Tibial nerve (tissue), 3 donors: ENCODE data around the gene CLIP4.

Source experiments
- POLR2A ChIP-seq, 2 donors: fragments of 450-650 bp; IDR thresholded peaks; one replicate each; pipeline ENCODE4 v1.6.1; 2017; ENCODE audit warnings: antibody characterized with exemption in 2 of 2, mild to moderate bottlenecking in 2 of 2, moderate library complexity in 2 of 2
- TF ChIP-seq, protein P1 (sequence below), 5 experiments: fragments of 200-600 bp in 3 of 5; fragments of 450-650 bp in 2 of 5; sonication (generic) in 3 of 5; IDR thresholded peaks; one replicate each; pipeline ENCODE4 v1.5.1; 2016 to 2019; ENCODE audit warnings: antibody characterized with exemption in 5 of 5, mild to moderate bottlenecking in 3 of 5, moderate library complexity in 2 of 5

DNA sequence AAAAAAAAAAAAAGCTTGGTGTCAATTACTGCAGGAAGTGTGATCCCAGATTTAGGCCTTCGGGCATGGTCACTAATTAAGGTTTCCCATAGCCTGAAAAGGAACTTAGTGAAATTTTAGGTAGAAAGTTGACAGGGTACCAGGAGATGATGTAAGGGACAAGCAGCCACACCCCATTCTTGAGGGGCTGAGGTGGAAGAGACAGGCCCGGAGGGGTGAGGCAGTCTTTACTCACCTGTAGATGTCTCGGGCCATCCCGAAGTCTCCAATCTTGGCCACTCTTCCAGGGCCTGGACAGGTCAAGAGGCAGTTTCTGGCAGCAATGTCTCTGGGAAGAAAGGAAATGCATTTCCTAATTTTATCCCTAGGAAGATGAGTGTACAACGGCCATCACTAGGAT is 94.3 kb downstream of the CLIP4 start:
- TF ChIP-seq, protein P1, sequence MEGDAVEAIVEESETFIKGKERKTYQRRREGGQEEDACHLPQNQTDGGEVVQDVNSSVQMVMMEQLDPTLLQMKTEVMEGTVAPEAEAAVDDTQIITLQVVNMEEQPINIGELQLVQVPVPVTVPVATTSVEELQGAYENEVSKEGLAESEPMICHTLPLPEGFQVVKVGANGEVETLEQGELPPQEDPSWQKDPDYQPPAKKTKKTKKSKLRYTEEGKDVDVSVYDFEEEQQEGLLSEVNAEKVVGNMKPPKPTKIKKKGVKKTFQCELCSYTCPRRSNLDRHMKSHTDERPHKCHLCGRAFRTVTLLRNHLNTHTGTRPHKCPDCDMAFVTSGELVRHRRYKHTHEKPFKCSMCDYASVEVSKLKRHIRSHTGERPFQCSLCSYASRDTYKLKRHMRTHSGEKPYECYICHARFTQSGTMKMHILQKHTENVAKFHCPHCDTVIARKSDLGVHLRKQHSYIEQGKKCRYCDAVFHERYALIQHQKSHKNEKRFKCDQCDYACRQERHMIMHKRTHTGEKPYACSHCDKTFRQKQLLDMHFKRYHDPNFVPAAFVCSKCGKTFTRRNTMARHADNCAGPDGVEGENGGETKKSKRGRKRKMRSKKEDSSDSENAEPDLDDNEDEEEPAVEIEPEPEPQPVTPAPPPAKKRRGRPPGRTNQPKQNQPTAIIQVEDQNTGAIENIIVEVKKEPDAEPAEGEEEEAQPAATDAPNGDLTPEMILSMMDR (IDR thresholded peaks at IDR 0.05) = no peak
- TF ChIP-seq POLR2A (IDR thresholded peaks at IDR 0.05) = no peak
